Endothelial cell of umbilical vein (primary cell): ENCODE measurements around the gene GAS7. TPM values are rescaled to one million over a fixed set of nuclear protein-coding genes. Genes with fewer than 3 reads are reported as not detected.

ENCODE experiments used
- BruUV-seq: library from RNA; stranded (reverse); fragments of 400-500 nt; replicated peaks from 2 replicates; lab custom pipeline; 2021; lab: Mats Ljungman, UMichigan
- CTCF ChIA-PET: fragments of 300-600, 350-600 bp; sonication (Branson Sonifier 250); formaldehyde crosslinking; loops from one replicate; lab custom pipeline; 2021; ENCODE audit warnings: antibody characterized with exemption, inconsistent platforms; lab: Charles Lee
- POLR2A ChIA-PET: fragments of 300-600, 350-600 bp; sonication (Branson Sonifier 250); formaldehyde crosslinking; loops from one replicate; lab custom pipeline; 2021; ENCODE audit warnings: antibody characterized with exemption, inconsistent platforms; lab: Charles Lee
- DNase-seq: peaks from one replicate; pipeline ENCODE4 v3.0.0-alpha.2; 2011; ENCODE audit warnings: low read depth, low spot score
- FAIRE-seq: peaks from 2 replicates; lab custom pipeline; 2011; peaks lifted over from hg19 to GRCh38; lab: Jason Lieb, UNC
- H2AFZ ChIP-seq: 2 replicates; pipeline ENCODE4 v1.6.0; 2012; ENCODE audit warnings: low read depth, low read length, control low read depth, inconsistent platforms
- H3K27ac ChIP-seq: 2 replicates; pipeline ENCODE4 v1.5.1; 2011; ENCODE audit warnings: low read depth, mild to moderate bottlenecking, control low read depth, low read length, moderate library complexity; ENCODE audit not compliant: insufficient read depth
- H3K27me3 ChIP-seq, 2 experiments: 2 replicates each; pipeline versions ENCODE4 v1.6.0 to v1.6.1; 2011; ENCODE audit warnings: low read length in 2 of 2, mixed read lengths in 1 of 2; ENCODE audit not compliant: control insufficient read depth in 2 of 2, insufficient read depth in 2 of 2
- H3K36me3 ChIP-seq, 2 experiments: 2 replicates in 1 of 2; 3 replicates in 1 of 2; pipeline ENCODE4 v1.5.1; 2011; ENCODE audit warnings: low read length in 2 of 2, mild to moderate bottlenecking in 1 of 2, moderate library complexity in 1 of 2; ENCODE audit not compliant: control insufficient read depth in 2 of 2, insufficient read depth in 2 of 2; ENCODE audit errors: extremely low read depth in 1 of 2
- H3K4me1 ChIP-seq: 3 replicates; pipeline ENCODE4 v1.5.1; 2011; ENCODE audit warnings: mild to moderate bottlenecking, low read length; ENCODE audit not compliant: control insufficient read depth, insufficient read depth; ENCODE audit errors: extremely low read depth
- H3K4me2 ChIP-seq: 2 replicates; pipeline ENCODE4 v1.6.1; 2011; ENCODE audit warnings: low read length, control low read depth, mixed read lengths; ENCODE audit not compliant: insufficient read depth
- H3K4me3 ChIP-seq, 3 experiments: fragments of 200-600 bp in 1 of 3; sonication (generic), shearing (Covaris generic) in 1 of 3; replicated peaks in 1 of 3; 2 replicates each; pipeline ENCODE4 v1.5.1; 2011 to 2016; ENCODE audit warnings: control low read depth in 3 of 3, low read length in 3 of 3, mild to moderate bottlenecking in 2 of 3, inconsistent platforms in 1 of 3, low read depth in 1 of 3, moderate library complexity in 1 of 3; ENCODE audit not compliant: insufficient read depth in 1 of 3
- H3K79me2 ChIP-seq: 2 replicates; pipeline ENCODE4 v1.6.0; 2012; ENCODE audit warnings: low read length, inconsistent platforms; ENCODE audit not compliant: control insufficient read depth, insufficient read depth
- H3K9ac ChIP-seq: replicated peaks from 2 replicates; pipeline ENCODE3; 2011; ENCODE audit warnings: low read length, control low read depth; ENCODE audit not compliant: insufficient read depth; ENCODE audit errors: extremely low read depth
- H3K9me1 ChIP-seq: replicated peaks from 3 replicates; pipeline ENCODE4 v1.6.0; 2011; ENCODE audit warnings: mild to moderate bottlenecking, low read length; ENCODE audit not compliant: control insufficient read depth, insufficient read depth; ENCODE audit errors: extremely low read depth
- H3K9me3 ChIP-seq: replicated peaks from 2 replicates; pipeline ENCODE4 v1.5.1; 2012; ENCODE audit warnings: low read length, inconsistent platforms; ENCODE audit not compliant: control insufficient read depth, insufficient read depth
- H4K20me1 ChIP-seq: replicated peaks from 2 replicates; pipeline ENCODE3; 2011; ENCODE audit warnings: mild to moderate bottlenecking, low read length; ENCODE audit not compliant: control insufficient read depth, insufficient read depth; ENCODE audit errors: extremely low read depth
- EZH2 ChIP-seq: IDR thresholded peaks from 2 replicates; pipeline ENCODE4 v1.6.1; 2012; ENCODE audit warnings: borderline replicate concordance, low read depth, mild to moderate bottlenecking, moderate library complexity, low read length, inconsistent platforms; ENCODE audit not compliant: severe bottlenecking
- FOS ChIP-seq: IDR thresholded peaks from 2 replicates; pipeline ENCODE4 v1.6.1; 2011; ENCODE audit warnings: mild to moderate bottlenecking, low read length, moderate library complexity, borderline replicate concordance; ENCODE audit not compliant: insufficient read depth
- GATA2 ChIP-seq: IDR thresholded peaks from 2 replicates; pipeline ENCODE4 v1.7.0; 2011; ENCODE audit warnings: low read depth, mild to moderate bottlenecking, moderate library complexity, mixed read lengths, low read length; ENCODE audit not compliant: insufficient read length, insufficient read depth
- JUN ChIP-seq: IDR thresholded peaks from 2 replicates; pipeline ENCODE4 v1.6.1; 2011; ENCODE audit warnings: borderline replicate concordance, low read depth; ENCODE audit not compliant: insufficient read length, insufficient read depth
- MYC ChIP-seq: IDR thresholded peaks from one replicate; pipeline ENCODE4 v1.6.1; 2011; ENCODE audit warnings: mild to moderate bottlenecking, low read depth, low read length
- POLR2A ChIP-seq: IDR thresholded peaks from 2 replicates; pipeline ENCODE4 v1.6.1; 2012; ENCODE audit warnings: low read depth, mild to moderate bottlenecking, control low read depth, low read length
- POLR2AphosphoS5 ChIP-seq: IDR thresholded peaks from 2 replicates; pipeline ENCODE4 v1.6.1; 2012; ENCODE audit warnings: low read depth, mild to moderate bottlenecking, control low read depth, low read length, moderate library complexity; ENCODE audit not compliant: insufficient read depth
- dilution Hi-C: fragments of 300-500 bp; cut with MboI; formaldehyde crosslinking; loops from one replicate; pipeline ENCODE4 v1.15.0; 2019; ENCODE audit warnings: low sequenced_read_pairs; ENCODE audit not compliant: extremely low pct_ligation_motif_present
- intact Hi-C: fragments of 100-400 bp; cut with micrococcal nuclease; formaldehyde crosslinking; loops from one replicate; pipeline ENCODE4 v1.10.0; 2022
- polyA plus RNA-seq, 4 experiments: library from polyadenylated mRNA; depleted of rRNA in 3 of 4; stranded (reverse) in 3 of 4; unstranded in 1 of 4; fragments of >200 nt; gene quantifications; 2 replicates each; pipeline versions ENCODE4 v1.2.1 to v1.2.3, GENCODE V29; 2011 to 2012; ENCODE audit warnings: missing spikeins in 1 of 4
- total RNA-seq: library from RNA; stranded (reverse); gene quantifications from 2 replicates; pipeline ENCODE4 v1.2.3, GENCODE V29; 2021
- TF ChIP-seq, protein P1 (sequence below), 2 donors: IDR thresholded peaks; 1 replicate in 1 of 2; 2 replicates in 1 of 2; pipeline ENCODE4 v1.5.1; 2011; ENCODE audit warnings: low read length in 2 of 2, mild to moderate bottlenecking in 2 of 2, moderate library complexity in 2 of 2, control low read depth in 1 of 2, inconsistent platforms in 1 of 2, low read depth in 1 of 2; ENCODE audit not compliant: insufficient read depth in 1 of 2; ENCODE audit errors: extremely low read depth in 1 of 2
- TF ChIP-seq, protein P2 (sequence below): IDR thresholded peaks from 2 replicates; pipeline ENCODE4 v1.6.1; 2011; ENCODE audit not compliant: insufficient read depth, insufficient read length

GAS7 gene
- total and polyA plus RNA-seq, 2 donors (not counting 3 experiments of a cell fraction or from before 2014, with no cell fraction given): not detected

DNA sequence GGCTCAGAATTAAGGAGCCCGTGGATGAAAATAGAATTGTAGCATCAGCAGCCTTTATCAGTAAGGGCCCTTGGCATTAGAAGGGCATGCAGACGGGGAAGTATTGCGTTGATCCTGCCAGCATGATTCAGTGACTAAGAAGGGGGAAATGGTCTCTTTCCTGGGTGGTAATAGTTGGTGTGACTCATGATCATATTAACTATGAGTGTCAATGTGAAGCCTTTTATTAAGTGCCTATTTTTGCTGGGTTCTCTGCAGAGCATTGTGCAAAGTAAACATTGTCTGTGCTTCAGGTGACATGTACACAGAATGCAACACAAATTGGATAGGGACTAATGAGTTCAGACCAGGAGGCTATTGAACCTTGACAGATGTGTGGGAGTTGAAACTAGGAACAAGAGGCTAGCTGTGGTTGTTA is 317.8 kb downstream of the GAS7 start:
- DNase-seq (no peak), FAIRE-seq (no peak)
- no peak overlapping the region for H3K4me3 ChIP-seq
- H3K27ac ChIP-seq: no peak overlapping the region
- no peak overlapping the region for H3K9ac ChIP-seq
- peaks cover 8% of the 10 kb centered on the region for H3K9me3 ChIP-seq
- no peaks in the 10 kb centered on the region for H3K27me3 ChIP-seq
- no peaks in the 10 kb centered on the region for H3K36me3 ChIP-seq
- intact Hi-C loops: no loop called here
- H2AFZ ChIP-seq: no peak overlapping the region
- no peaks in the 10 kb centered on the region for H3K79me2 ChIP-seq
- H3K9me1 ChIP-seq: no peaks in the 10 kb centered on the region
- dilution Hi-C loops: no loop called here
- CTCF ChIA-PET: no interaction called here
- no peak overlapping the region for H3K4me2 ChIP-seq
- POLR2A ChIA-PET: no interaction called here
- TF ChIP-seq, protein P1, sequence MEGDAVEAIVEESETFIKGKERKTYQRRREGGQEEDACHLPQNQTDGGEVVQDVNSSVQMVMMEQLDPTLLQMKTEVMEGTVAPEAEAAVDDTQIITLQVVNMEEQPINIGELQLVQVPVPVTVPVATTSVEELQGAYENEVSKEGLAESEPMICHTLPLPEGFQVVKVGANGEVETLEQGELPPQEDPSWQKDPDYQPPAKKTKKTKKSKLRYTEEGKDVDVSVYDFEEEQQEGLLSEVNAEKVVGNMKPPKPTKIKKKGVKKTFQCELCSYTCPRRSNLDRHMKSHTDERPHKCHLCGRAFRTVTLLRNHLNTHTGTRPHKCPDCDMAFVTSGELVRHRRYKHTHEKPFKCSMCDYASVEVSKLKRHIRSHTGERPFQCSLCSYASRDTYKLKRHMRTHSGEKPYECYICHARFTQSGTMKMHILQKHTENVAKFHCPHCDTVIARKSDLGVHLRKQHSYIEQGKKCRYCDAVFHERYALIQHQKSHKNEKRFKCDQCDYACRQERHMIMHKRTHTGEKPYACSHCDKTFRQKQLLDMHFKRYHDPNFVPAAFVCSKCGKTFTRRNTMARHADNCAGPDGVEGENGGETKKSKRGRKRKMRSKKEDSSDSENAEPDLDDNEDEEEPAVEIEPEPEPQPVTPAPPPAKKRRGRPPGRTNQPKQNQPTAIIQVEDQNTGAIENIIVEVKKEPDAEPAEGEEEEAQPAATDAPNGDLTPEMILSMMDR (IDR thresholded peaks at IDR 0.05; ENCODE audit: extremely low read depth in 1 of 2, insufficient read depth in 1 of 2, low read depth in 1 of 2, low read length in 2 of 2): no peak
- no peak for TF ChIP-seq EZH2
- no peak for TF ChIP-seq GATA2
- no peak for TF ChIP-seq POLR2AphosphoS5
- TF ChIP-seq MYC: no peak
- TF ChIP-seq, protein P2, sequence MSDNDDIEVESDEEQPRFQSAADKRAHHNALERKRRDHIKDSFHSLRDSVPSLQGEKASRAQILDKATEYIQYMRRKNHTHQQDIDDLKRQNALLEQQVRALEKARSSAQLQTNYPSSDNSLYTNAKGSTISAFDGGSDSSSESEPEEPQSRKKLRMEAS: no peak
- TF ChIP-seq POLR2A: no peak
- no peak for TF ChIP-seq JUN
- no peak for TF ChIP-seq FOS
- H3K4me1 ChIP-seq: no peaks in the 10 kb centered on the region
- BruUV-seq: no TSS peak
- no peaks in the 10 kb centered on the region for H4K20me1 ChIP-seq
